ENCODE results near the gene BCL11A. TPM values are rescaled to one million over a fixed set of nuclear protein-coding genes. Genes with fewer than 3 reads are reported as not detected.

Gene BCL11A
- total RNA-seq, 1 experiment from 2014 or later: 91.4 TPM

DNA sequence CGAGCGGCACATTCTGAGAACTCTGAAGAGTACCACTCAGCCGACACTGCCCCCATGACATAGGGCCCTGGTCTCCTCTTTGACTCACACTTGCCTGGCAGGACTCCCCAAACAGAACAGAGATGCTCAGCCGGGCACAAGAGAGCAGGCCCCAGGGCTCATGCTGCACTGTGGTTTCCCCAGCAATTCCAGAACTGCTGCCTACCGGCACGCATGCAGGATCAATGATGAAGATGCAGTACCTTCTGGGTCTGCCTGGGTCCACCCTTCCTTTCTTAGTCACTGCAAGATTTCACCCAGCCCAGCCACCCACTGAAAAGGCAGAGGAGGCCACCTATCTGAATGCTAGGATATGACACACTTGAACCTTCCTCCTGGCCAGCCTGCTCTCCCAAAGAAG, 49.4 kb downstream of the BCL11A start:
- peaks cover 2% of the 10 kb centered on the region for H4K20me1 ChIP-seq (ENCODE audit: control insufficient read depth, insufficient read depth, insufficient read length)
- no peak overlapping the region for H2BK12ac ChIP-seq (ENCODE audit: insufficient read length, low read depth, low read length)
- TF ChIP-seq, protein P1, sequence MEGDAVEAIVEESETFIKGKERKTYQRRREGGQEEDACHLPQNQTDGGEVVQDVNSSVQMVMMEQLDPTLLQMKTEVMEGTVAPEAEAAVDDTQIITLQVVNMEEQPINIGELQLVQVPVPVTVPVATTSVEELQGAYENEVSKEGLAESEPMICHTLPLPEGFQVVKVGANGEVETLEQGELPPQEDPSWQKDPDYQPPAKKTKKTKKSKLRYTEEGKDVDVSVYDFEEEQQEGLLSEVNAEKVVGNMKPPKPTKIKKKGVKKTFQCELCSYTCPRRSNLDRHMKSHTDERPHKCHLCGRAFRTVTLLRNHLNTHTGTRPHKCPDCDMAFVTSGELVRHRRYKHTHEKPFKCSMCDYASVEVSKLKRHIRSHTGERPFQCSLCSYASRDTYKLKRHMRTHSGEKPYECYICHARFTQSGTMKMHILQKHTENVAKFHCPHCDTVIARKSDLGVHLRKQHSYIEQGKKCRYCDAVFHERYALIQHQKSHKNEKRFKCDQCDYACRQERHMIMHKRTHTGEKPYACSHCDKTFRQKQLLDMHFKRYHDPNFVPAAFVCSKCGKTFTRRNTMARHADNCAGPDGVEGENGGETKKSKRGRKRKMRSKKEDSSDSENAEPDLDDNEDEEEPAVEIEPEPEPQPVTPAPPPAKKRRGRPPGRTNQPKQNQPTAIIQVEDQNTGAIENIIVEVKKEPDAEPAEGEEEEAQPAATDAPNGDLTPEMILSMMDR (conservative IDR thresholded peaks at IDR 0.05): peak; percentile 37; the same call in 2 of the 3 replicates
- DNase-seq: no peak
- no peak overlapping the region for H3K14ac ChIP-seq (ENCODE audit: insufficient read depth, low read length)
- no peak overlapping the region for H4K91ac ChIP-seq (ENCODE audit: insufficient read length, low read depth, low read length)
- Mint-ChIP-seq H3K4me3 (no peak overlapping the region), H3K27ac (peak overlapping the region in 2 of 3 experiments; percentile 6 to 61; a peak in 2 of 7 replicates), H3K36me3 (ENCODE audit: insufficient read depth in 1 of 3, low read depth in 3 of 3) (peaks cover 4 to 32% (median 29%) of the 10 kb centered on the region in 3 experiments; a peak in 5 of 7 replicates), H3K27me3 (ENCODE audit: low read depth) (no peaks in the 10 kb centered on the region), H3K4me1 (peaks cover 59 to 63% of the 10 kb centered on the region in 2 experiments), H3K9me3 (no peaks in the 10 kb centered on the region)
- H2BK120ac ChIP-seq (ENCODE audit: low read depth, low read length, poor library complexity, severe bottlenecking): no peak overlapping the region
- H3K4me2 ChIP-seq (ENCODE audit: insufficient read depth, insufficient read length, low read length): no peak overlapping the region
- H3K56ac ChIP-seq (ENCODE audit: insufficient read length, low read depth, low read length): no peak overlapping the region
- no CpG with 5 or more reads among the region's 6 CpGs for WGBS (ENCODE audit: extremely low coverage, insufficient read length, low lambda C conversion rate)
- H3K9me3 ChIP-seq (ENCODE audit: control insufficient read depth, low read depth, low read length): no peaks in the 10 kb centered on the region
- H2BK15ac ChIP-seq (ENCODE audit: low read depth, low read length): no peak overlapping the region
- H2AFZ ChIP-seq (ENCODE audit: low read length): no peak overlapping the region
- H3K9ac ChIP-seq (ENCODE audit: extremely low read depth, insufficient read length, low read length): no peak overlapping the region
- H3K23me2 ChIP-seq (ENCODE audit: insufficient read length, low read depth, low read length, poor library complexity, severe bottlenecking): peaks cover 4% of the 10 kb centered on the region
- H2BK20ac ChIP-seq (ENCODE audit: low read depth, low read length, poor library complexity, severe bottlenecking): no peak overlapping the region
- no peak overlapping the region for H3K18ac ChIP-seq (ENCODE audit: insufficient read length, low read depth, low read length)
- peaks cover 15% of the 10 kb centered on the region; the same call in 1 of the 2 replicates for H3K79me2 ChIP-seq (ENCODE audit: insufficient read depth, low read length)
- no peak overlapping the region for H3K27ac ChIP-seq (ENCODE audit: insufficient read length, low read depth, low read length)
- no peak overlapping the region for H4K8ac ChIP-seq (replicated peaks; ENCODE audit: insufficient read length, low read depth, low read length)
- peaks cover 12% of the 10 kb centered on the region; the same call in 1 of the 2 replicates for H3K4me1 ChIP-seq (ENCODE audit: insufficient read depth, low read length)
- H2AK5ac ChIP-seq (ENCODE audit: insufficient read length, low read length): no peak overlapping the region
- H3K4ac ChIP-seq (ENCODE audit: low read depth, low read length): no peak overlapping the region
- no peak overlapping the region for H4K5ac ChIP-seq (ENCODE audit: insufficient read length, low read depth, low read length)
- H2BK5ac ChIP-seq (ENCODE audit: insufficient read length, low read length): no peak overlapping the region
- no peak overlapping the region for H3K23ac ChIP-seq (ENCODE audit: insufficient read length, low read depth, low read length)
- peaks cover 4% of the 10 kb centered on the region for H3K79me1 ChIP-seq (ENCODE audit: insufficient read depth, low read depth, low read length, poor library complexity, severe bottlenecking)
- no peak overlapping the region for H3T11ph ChIP-seq (ENCODE audit: low read length)
- H3K27me3 ChIP-seq (ENCODE audit: insufficient read depth, low read length): no peaks in the 10 kb centered on the region
